GM21526 (cell line): ENCODE results near the gene NIPAL4.

ENCODE experiments used
- ATAC-seq: cut with Tn5 transposase; IDR thresholded peaks from one replicate; pipeline ENCODE4 v1.9.1; 2021; ENCODE audit warnings: moderate library complexity; ENCODE audit not compliant: unreplicated experiment, low FRiP score

Gene NIPAL4

GRCh38 chr5:157460921-157461792, 1.1 kb downstream of the NIPAL4 start:
- no peak for ATAC-seq

GRCh38 chr5:157463081-157463480, 3.1 kb downstream of the NIPAL4 start:
- no peak for ATAC-seq

DNA sequence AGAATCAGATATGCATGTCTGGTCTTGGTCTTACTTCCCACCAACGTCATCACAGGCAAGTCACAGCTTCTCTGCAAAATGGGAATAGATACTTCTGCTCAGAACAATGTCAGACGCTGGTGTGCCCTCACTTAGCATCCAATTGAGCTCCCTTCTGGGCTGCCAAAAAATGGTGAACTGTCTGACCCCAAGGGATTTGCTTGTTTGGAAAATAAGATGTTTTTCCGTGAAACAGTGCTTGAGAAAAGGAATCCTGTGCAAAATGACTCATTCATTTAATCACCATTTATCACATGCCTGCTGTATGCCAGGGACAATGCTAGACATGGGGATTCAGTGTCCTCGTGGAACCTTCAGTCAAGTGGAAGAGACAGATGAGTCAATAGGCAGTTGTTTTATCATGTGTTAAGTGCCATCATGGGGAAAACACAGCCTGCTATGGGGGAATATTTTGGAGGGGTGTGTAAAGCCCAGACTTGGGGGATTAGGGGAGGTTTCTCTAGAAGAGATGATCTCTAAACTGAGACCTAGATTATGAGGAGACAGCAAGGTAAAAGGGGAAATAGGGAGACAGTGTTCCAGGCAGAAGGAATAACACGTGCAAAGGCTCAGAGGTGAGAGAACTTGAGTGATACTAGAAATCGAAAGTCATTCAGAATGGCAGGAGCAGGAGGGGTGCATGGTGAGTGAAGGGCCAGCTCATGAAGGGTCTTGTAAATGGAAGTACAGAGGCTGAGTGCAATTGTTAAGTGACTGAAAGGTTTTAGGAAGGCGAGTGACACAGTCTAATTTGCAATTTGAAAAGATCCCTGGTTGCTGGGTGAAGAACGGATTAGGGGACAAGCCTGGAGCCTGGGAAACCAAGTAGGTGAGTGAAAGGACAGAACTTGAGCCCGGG, 3.9 kb downstream of the NIPAL4 start:
- peak; percentile 4 for ATAC-seq

DNA sequence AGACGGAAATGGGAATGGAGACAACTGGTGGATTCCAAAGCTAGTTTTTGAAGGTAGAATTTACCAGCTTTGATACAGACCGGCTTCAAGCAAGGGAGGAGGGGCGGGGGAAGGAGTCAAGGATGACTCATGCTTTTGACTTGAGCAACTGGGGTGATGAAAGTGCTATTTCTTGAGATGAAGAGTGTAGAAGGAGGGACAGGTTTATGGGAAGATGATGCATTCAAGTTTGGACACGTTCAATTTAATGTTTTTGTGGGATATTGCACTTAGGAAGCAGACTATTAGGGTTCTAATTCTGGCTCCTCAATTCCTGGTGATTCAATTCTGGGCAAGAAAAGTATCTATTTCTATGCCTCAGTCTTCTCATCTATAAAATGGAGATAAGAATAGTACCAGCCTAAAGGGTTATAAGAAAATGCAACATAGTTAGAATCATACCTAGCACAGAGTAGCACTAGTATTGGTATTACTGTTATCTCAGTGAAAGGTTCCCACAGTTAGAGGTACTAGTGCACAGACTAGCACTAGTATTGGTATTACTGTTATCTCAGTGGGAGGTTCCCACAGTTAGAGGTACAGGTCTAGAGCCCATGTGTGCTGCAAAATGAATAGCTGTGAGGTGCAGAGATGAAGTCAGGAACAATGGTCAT, 4.6 kb downstream of the NIPAL4 start:
- peak; percentile 91 for ATAC-seq

DNA sequence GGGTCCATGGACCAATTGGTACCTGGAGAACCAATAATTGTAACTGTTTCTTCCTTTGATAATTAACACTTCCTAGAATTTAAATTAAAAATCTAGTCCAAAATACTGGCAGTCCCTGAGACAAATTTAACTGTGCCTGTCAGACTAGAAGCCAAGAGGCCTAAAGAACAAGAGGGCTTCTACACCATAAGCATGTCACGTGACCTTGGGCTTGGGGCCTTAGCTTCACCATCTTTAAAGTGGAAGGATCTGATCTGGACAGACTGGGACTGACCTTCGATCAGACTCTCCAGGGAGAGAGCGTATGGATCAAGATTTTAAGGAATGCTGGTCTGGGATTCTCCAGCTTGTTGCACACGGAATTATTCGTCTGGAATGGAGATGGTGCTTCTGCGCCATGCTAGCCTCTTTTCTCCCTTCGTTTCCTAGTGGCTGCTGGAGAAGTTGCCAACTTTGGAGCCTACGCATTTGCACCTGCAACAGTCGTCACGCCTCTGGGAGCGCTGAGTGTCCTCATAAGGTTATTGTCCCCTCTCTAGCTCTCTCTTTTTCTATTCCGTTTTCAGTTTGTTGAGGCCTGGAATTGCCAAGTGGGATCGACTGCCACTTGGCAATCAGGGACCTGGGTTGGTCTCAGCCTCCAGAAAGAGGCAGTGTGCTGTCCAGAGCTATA, 8.4 kb downstream of the NIPAL4 start:
- ATAC-seq, result no peak

GRCh38 chr5:157469073-157469472, 9.1 kb downstream of the NIPAL4 start:
- ATAC-seq, result no peak

DNA sequence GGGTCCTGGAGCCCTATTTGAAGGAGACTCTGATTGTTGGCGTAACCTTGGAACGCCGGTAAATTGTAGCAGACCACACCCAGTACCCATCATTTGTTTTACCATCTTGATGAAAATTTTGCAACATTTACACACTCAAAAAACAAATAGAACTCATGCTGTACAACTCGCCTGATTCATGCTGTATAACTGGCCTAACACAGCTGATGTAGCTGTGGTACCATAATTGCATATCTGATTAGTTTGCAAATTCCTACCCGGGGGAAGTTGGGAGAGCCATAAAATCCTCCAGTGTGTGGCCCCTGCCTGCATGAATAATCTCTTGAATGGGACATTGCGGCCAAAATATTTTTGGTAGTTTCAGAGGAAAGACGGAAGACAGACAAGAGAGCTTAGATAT, 9.7 kb downstream of the NIPAL4 start:
- ATAC-seq, result no peak

DNA sequence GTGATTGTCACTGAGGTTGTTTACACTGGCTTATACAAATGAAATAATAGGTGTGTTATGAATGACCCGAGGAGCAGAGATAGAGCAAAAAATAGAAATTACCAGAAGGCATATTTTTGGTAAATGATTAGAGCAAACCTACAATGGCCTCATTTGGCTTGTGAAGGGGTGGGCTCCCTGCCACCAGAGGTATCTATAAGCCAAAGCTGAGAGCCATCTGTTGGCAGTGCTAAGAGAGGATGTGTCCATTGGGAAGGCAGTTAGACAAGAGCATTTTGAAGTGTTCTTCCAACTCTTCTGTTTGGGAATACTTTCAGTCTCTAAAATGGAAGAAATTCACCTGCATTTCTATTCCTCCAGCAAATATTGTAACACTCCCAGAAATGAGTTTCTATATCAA, 10.6 kb downstream of the NIPAL4 start:
- no peak for ATAC-seq

- ATAC-seq, result no peak
Measured at GRCh38 chr5:157471709-157472108, 11.7 kb downstream of the NIPAL4 start.

DNA sequence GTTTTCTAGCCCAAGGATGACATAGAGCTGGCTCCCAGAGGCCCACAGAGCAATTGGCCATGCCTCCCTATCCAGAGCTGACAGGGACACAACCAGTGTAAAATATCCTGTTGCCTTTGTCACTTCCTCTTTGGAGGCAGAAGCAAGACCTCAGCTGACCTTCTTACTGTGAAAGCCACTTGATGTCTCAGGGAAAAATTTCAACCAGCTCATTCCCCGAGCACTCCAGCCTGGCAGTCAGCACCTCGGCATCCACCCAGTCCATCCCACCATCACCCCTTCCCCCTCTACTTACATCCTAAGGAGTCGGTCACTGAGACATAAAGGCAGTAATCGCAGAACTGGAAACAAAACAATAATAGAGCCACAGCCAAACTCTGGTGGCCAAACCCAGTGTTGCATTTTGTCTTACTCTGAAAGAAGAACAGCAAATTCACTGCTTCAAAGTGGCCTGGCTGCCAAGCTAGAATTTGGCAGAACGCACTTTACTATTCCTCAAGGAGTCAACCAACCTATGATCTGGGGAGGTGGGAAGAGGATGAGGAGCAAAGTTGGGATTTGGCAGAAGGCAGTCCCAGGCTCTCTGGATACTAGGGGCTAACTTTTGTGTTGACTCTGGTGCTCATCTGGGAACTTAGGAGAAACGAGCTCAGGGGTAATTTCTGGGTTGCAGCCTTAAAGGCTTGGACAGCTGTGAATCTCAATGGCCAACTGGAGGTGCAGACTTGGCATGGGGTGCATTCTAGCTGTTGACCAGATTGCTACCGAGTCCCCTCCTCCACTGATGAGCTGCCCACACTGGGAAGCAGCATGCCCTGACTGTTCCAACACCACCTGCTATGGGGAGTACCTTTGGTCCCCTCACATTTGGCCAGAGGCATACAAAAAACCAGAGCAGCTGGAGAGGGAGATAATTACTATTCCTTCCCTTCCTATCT, 13.6 kb downstream of the NIPAL4 start:
- ATAC-seq, result no peak

- no peak for ATAC-seq
Measured at GRCh38 chr5:157475432-157475831, 15.4 kb downstream of the NIPAL4 start.

DNA sequence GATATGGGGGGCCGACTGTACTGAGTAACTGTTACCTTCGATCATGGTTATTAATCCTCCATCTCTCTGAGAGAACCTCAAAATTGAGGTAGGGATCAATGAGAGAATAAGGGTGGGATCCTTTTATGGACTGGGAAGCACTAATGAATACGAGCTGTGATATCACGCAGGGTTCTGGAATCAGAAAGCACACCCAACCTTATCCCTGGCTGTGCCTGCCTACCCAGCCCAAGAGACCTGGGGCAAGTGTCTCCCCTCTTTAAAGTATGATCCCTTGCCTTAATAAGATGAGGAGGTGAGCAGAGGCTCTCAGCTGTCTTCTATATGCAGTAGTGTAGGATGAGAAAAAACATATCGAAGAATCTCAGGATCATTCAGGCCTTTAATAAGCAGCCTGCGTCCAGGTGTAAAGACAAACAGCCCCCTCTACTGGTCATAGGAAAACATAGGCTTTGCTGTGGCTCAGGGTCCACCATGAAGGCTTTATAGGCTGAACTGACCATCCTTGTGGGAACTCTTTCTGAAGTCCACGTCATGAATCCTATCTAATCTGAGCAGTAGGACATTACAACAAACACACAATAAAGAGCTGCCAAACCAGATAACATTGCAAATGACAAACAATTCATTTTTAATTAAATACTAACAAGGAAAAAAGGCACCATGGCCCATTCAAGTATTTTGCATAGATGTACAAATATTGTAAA, 16.8 kb downstream of the NIPAL4 start:
- ATAC-seq, result no peak

- no peak for ATAC-seq
Measured at GRCh38 chr5:157477814-157478494, 17.9 kb downstream of the NIPAL4 start.

DNA sequence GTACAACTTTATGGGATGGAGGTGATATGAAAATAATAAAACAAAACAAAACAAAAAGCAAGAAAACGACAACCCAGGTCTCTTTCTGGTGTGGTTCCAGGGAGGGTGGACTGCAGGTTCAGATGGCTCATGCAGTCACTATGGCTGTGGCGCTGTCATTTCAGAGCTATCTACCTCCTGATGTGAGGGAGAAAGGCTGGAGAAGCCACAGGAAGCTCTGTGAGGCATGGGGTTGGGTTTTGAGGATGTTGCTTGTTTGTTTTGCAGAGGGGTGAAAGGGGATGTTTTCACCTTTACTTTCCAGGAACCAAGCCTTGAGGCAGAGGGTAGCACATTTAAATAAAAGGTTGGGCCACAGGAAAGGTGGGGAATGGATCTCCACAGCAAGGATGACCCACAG, 18.7 kb downstream of the NIPAL4 start:
- ATAC-seq, result no peak

- no peak for ATAC-seq
Measured at GRCh38 chr5:157479166-157479565, 19.2 kb downstream of the NIPAL4 start.

- ATAC-seq, result no peak
Measured at GRCh38 chr5:157479612-157480510, 19.8 kb downstream of the NIPAL4 start.

- no peak for ATAC-seq
Measured at GRCh38 chr5:157481265-157481664, 21.3 kb downstream of the NIPAL4 start.
